22Rv1 (cell line): ENCODE measurements around the gene ST8SIA3.

ENCODE experiments used
- ZFX ChIP-seq: fragments of 450-650 bp; IDR thresholded peaks from 2 replicates; pipeline ENCODE4 v1.6.1; 2017; ENCODE audit warnings: antibody characterized with exemption, borderline replicate concordance
- TF ChIP-seq, protein P1 (sequence below): fragments of 450-650 bp; IDR thresholded peaks from 2 replicates; pipeline ENCODE4 v1.5.1; 2017; ENCODE audit warnings: mild to moderate bottlenecking

DNA sequence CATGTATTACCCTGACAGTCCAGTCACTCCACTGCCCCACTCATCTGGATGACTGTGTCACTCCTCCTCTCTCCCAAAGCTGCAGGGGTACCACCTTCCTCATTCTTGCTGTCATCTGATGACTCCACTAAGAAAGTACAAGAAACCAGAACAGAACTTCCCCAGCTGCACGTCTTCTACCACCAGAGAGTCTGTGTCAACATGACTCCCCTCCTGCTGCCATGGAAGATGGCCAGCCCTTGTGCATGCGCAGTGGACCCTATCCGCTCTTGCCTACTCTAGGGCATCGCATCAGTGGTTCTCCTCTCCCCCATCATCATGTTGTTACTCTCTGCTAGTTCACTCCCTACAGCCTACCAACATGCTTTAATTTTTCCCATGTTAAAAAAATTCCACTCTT, 14.5 kb upstream of the ST8SIA3 start:
- TF ChIP-seq, protein P1, sequence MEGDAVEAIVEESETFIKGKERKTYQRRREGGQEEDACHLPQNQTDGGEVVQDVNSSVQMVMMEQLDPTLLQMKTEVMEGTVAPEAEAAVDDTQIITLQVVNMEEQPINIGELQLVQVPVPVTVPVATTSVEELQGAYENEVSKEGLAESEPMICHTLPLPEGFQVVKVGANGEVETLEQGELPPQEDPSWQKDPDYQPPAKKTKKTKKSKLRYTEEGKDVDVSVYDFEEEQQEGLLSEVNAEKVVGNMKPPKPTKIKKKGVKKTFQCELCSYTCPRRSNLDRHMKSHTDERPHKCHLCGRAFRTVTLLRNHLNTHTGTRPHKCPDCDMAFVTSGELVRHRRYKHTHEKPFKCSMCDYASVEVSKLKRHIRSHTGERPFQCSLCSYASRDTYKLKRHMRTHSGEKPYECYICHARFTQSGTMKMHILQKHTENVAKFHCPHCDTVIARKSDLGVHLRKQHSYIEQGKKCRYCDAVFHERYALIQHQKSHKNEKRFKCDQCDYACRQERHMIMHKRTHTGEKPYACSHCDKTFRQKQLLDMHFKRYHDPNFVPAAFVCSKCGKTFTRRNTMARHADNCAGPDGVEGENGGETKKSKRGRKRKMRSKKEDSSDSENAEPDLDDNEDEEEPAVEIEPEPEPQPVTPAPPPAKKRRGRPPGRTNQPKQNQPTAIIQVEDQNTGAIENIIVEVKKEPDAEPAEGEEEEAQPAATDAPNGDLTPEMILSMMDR = no peak
- TF ChIP-seq ZFX = no peak
